SW 1271 (cell line): ENCODE data around the gene AP3M1.

Source experiments
- DNase-seq, 2 experiments: peaks; one replicate each; lab custom pipeline; 2025; lab: John Stamatoyannopoulos, UW

The AP3M1 gene

DNA sequence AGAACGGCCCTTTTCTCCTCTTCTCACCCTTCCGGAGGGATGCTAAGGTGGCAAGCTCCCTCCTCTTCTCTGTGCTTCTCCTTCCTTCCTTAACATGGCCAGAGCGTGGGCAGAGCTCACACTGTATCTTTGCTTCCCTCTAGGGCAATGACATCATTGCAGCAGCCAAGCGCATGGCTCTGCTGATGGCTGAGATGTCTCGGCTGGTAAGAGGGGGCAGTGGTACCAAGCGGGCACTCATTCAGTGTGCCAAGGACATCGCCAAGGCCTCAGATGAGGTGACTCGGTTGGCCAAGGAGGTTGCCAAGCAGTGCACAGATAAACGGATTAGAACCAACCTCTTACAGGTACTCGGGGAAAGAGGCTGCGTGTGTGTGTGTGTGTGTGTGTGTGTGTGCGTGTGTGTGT lies 36.6 kb downstream of the AP3M1 start:
- no peak for DNase-seq

DNA sequence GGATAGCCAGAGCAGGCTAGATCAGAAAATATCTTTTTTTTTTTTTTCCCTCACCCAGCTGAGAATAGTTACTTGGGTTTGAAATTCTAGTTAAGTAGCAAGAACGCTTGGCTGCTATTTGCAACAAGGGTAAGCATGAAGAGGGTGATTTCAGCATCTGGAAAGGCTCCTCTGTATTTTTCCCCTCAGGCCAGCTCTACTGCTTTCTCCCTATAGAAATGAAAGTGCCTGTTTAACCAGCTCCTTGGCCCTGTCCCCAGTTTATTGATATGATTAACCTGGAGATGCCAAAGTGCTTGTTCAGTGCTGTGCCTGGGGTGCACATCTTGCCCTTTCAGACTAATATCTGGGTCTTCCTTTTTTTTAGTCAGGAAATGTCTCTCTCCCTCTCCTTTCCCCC lies 37.1 kb downstream of the AP3M1 start:
- DNase-seq, result no peak

DNA sequence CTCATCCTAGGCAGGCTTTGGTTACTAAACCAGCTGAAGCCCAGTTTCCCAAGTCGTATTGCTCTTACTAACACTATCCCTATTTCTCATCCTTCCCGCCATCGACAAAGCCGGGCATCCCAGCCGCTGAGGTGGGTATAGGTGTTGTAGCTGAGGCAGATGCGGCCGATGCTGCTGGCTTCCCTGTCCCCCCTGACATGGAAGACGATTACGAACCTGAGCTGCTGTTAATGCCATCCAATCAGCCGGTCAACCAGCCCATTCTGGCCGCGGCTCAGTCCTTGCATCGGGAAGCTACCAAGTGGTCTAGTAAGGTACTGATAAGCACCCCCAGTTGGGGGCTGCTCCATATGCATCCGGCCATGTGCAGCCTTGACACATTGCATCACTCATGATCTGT lies 38.8 kb downstream of the AP3M1 start:
- DNase-seq, result no peak

DNA sequence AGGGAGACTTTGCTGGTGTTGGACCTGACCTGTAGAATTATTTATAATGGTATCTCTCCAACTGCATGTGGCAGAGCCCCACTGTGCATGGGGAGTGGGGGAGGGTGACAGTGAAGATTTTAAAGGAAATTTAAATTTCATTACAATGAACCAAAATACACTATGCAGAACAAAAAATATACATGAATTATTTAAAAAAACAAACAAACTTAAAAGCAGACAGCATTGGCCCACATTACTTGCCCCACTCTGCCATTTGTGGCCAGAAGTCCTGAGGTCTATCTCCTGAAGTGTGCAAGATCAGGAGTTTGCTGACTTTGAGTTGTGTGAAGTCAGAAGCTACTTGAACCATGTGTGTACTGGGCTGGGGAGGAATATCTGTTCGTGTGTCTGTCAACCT lies 40.5 kb downstream of the AP3M1 start:
- no peak for DNase-seq

DNA sequence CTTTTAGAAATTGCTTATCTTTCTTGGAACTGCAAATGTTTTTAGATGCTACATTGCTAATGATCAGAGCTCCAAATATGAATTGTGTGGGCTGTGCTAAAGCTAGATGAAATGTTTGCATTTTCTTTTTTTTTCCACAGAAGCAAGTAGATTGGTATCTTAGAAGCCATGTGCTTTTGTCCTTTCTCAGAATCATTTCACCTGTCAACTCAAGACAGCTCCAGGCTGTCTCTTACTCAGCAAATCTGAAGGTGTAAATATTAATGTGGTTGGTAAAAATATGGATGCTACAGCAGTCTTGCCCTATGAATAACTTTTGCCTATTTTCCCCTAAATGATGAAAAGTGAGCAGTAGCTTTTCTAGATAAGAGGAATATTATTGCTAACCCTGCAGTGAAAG lies 41.2 kb downstream of the AP3M1 start:
- no peak for DNase-seq

DNA sequence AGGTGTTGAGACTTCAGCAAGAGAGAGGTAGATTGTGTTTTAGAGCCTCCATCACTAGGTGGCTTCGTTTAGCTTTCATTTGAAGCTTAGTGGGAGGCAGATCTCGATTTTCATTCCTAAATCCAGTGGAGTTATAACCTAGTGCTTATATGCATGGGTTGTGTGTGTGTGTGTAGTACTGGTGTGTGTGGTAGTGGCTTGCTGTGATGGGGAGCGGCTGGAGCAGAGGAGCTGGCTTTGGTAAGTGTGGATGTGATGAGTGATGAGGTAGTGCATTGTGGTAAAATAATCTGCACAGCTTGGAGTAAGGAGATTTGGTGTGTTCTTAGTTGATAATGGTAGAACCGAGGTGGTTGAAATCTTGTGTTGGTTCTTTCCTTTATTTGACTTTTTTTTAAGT lies 43.2 kb downstream of the AP3M1 start:
- DNase-seq, result no peak

DNA sequence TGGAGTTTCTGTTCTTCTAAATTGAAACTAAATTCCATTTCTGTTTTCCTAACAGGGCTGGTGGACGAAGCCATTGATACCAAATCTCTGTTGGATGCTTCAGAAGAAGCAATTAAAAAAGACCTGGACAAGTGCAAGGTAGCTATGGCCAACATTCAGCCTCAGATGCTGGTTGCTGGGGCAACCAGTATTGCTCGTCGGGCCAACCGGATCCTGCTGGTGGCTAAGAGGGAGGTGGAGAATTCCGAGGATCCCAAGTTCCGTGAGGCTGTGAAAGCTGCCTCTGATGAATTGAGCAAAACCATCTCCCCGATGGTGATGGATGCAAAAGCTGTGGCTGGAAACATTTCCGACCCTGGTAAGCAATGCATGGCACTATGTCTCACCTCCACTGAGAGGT lies 45.6 kb downstream of the AP3M1 start:
- no peak for DNase-seq

DNA sequence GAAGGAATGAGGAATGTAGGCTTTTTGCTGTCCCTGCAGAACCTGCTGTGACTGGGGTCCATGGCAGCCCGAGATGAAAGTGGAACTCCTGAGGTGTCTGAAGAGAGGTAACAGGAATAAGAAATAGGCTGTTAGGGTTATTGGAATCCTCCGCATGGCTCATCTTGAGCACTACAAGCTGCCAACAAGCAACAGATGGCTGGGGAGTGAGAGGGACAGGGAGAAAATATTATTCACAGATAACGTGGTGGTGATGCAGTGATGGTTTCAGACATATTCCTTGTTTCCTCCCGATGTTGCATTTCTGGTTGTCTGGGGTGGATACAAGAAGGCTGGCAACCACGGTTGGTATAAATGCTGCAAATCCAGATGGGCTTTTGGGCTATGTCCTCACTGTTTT lies 46.1 kb downstream of the AP3M1 start:
- no peak for DNase-seq

DNA sequence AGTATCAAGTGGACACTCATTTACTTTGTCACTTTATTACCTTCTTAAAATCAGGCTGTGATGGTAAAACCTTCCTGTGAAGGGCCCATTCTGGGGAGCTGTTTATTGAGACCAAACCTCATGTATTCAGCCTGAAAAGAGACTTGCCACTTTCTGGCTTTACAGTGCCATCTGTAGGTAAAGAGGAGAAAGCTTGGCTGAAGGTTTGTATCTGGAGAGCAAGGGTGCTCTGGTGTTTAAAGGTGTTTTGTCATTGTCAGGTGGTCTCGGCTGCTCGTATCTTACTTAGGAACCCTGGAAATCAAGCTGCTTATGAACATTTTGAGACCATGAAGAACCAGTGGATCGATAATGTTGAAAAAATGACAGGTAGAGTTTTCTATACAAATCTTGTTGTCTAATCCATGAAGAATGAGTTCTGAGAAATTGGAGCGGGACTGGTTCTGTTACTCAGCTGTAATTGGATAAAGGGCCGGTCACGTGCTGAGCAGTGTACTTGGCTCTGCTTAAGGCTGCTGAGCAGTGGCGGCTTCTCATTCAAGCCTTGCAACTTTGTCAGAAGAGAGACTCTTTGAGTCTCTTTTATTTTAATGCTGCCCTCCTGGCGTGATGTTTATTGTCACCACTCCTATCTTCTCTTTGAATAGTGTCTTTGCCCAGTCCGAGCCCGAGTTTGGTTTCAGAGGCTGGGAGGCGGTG lies 46.9 kb downstream of the AP3M1 start:
- no peak for DNase-seq

DNA sequence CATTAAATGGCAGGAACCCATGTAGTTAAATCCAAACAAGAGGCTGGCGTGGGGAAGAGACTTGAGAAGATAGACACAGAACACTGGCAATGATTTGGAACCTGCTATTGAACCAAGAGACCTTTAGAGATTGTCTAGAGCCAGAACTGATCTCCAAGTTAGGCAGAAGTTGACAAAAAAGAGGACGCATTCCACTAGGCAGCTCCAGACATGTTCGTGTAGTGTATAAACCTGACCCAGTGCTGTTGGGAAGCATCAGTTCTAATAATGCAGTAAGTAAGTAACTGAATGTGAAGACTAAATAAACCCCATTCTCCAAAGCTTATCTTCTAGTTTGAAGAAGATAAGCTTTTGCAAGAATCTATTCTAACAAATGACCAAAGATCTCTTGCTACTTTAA lies 50.8 kb downstream of the AP3M1 start:
- no peak for DNase-seq

DNA sequence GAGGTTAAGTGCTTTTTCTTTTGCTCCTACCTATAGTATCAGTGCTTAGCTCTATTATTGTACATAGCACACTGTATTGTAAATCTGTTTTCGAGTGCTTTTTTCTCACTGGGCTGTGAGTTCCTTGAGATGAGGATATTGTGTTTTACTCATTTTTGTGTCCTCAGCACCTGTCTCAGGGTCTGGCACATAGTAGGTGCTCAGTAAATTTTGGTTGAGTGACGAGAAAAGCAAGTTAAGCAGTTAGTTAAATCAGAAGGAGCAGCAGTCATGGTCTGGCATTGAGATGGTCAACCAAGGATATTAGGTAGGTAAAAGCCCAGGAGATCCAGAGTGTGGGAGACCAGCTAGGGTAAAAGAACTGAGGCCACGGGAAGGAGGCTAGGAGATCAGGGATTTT lies 51.2 kb downstream of the AP3M1 start:
- no peak for DNase-seq

DNA sequence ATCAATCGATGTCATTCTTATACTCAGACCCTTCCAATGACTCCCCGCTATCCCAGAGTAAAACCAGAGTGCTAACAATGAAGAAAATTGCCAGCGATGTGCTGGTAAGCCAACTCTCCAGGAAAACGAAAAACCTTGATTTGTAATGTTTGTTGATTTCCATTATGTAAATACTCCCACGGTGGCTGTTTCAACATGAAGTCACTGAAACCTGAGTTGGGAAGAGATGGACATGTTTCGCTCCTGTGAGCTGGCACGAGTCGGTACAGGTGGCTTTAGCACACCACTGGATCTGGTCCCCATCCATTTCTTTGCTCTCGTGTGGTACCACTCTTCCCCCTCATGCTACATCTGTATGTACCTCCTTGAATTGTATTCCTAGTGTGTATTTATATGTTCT lies 52.9 kb downstream of the AP3M1 start:
- no peak for DNase-seq

DNA sequence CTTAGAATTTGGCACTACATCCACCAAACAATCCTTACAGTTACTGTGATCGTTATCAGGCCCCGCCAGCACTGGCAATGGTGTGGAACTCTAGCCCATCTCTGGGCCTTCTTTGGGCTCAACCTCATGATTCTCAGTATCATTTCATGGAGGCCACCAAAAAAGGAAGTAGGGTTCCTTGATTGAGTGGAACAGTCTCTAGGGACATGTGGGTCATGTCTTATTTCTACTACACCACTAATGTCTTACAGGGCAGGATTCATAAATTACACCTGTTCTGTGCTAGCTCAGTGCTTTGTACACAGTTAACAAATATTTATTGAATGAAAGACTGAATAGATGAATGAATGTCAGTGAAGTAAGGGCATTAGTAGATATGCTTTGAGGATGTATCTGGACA lies 53.9 kb downstream of the AP3M1 start:
- no peak for DNase-seq

DNA sequence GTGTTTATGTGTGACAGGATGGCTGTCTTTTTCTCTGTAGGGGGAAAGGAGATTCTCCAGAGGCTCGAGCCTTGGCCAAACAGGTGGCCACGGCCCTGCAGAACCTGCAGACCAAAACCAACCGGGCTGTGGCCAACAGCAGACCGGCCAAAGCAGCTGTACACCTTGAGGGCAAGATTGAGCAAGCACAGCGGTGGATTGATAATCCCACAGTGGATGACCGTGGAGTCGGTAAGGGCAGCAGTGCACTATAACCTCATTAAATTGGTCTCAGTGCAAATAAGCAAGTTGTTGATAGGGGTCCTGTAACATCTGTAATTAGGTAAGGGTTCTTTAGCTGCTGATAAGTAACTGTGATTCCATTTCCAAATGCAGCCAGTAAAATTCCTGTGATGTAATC lies 56.4 kb downstream of the AP3M1 start:
- no peak for DNase-seq

DNA sequence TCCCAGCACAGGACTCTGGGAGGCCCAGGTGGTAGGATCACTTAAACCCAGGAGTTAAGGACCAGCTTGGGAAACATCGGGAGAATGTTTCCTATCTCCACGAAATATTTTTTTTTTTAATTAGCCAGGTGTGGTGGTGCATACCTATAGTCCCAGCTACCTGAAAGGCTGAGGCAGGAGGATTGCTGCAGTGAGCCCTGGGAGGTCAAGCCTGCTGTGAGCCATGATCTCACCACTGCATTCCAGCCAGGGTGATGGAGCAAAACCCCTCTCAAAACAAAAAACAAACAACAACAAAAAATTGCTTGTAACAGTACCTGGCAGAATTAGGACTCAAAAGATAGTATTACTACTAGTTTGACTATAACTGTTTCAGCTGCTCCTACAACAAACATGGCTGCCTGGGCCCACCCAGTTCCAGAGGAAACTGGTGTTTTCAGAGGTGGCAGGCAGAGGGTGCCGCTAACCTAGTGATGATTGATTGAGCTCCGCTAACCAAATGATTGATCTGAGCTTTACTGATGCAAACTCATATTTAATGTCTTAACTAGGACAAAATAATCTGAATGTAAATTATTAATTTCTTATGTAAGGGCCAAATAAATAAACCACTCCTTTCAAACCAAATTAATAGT lies 57.0 kb downstream of the AP3M1 start:
- DNase-seq, result no peak

DNA sequence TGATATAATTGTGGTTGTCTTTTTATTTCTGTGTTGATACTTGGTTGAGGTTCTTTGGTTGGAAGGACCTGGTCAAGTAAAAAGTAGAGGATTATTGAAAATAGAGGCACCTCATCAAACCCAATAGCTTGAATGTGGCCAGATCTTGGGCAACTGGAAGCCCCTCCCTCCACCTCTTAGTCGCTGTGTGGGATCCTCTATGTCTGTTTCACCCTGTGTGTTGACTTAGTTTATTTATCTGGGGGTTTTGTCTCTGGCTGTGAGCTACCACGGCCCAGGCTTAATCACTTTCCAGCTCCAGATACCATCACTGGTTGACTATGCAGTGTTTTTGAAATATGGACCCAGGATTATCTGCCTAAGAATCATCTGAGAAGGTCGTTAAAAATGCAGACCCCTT lies 58.3 kb downstream of the AP3M1 start:
- DNase-seq, result no peak

DNA sequence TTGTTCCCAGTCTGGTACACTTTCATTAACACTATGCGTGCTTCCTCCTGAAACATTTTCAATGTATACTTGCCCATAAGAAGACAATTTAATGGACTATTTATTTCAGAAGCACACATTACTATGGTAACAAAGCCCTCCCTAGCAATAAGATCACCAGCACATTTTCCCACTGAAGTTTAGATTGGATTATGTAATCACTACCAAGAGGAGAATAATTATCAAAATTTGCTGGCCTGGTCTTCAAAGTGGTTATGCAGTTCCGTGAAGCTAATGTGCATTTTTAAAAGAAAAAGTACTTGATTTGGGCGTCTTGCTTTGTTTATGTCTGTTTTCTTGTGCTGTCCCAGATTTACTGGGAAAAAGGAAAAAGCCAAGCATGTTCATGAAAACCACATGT lies 61.9 kb downstream of the AP3M1 start:
- DNase-seq, result no peak

DNA sequence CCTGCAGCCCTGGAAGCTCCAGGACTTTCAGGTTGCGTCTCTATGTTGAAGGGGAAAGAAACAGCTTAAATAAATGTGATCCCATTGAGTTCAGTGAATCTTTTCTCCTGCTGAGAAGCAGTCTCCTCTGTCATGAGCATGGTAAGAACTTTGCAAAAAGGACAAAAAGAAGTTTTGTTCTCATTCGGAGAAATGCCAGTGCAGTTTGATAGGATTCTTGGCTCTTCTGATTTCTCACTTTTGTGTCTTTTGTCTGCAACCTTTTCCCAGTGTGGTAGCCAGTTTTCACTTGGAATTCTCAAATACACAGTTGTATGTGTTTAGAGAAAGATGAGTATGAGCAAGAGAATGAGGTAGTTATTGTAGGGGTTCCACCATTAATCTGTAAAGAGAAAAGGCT lies 64.3 kb downstream of the AP3M1 start:
- no peak for DNase-seq

DNA sequence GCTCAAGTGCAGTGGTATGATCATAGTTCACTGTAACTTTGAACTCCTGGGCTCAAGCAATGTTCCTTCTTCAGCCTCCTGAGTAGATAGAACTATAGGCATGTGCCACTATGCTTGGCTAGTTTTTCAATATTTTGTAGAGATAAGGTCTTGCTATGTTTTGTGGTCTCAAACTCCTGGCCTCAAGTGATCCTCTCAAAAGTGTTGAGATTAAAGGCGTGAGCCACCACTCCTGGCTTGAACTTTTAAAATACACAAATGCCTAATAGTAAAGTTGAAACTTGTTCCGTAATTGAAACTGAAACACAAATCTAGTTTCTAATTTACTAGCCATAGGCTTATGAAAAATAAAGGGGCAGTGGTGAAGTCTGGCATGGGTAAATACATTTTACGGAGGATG lies 65.7 kb downstream of the AP3M1 start:
- DNase-seq, result no peak

DNA sequence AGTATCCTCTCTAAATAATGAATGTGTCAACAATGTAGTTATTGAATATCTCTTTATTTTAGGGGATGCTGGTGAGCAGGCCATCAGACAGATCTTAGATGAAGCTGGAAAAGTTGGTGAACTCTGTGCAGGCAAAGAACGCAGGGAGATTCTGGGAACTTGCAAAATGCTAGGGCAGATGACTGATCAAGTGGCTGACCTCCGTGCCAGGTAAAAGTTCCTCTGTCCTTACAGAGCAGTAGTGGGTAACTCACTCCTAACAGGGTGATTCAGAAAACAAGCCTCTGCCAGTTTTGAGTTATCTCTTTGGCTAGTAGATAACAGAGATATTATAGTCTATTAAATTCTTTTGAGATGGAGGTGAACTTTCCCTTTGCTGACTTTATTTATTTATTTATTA lies 67.3 kb downstream of the AP3M1 start:
- DNase-seq, result no peak

DNA sequence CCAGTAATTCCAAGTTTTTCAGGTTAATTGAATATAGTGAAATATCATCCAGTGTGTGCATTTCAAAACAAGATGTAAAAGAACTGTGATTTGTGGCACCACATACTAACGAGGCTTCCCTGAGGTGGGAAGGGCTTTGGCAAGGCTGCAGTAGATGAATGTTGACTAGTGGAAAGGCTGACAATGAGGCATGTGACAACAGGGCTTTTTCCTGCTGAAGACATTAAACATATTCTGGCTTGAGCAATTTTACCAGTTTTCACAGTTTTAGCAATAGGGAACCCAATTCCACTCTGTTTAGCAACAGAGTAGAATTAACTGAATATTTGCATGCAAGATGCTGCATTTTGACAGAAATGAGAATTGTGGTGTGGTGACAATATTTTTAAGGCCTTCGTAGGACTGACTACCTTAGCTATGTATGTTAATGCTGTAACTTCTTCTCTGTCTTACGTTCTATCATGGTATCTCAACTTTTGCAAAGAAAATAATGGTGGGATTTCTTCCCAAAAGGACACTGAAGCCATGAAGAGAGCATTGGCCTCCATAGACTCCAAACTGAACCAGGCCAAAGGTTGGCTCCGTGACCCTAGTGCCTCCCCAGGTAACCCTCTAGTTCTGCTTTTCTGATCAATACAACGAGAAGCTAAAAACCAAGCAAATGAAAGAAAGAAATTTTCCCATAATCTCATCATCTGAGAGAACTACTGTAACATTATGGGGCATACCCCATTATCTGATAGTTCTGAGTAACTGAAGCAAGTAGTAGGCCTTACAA lies 68.5 kb downstream of the AP3M1 start:
- DNase-seq, result no peak

DNA sequence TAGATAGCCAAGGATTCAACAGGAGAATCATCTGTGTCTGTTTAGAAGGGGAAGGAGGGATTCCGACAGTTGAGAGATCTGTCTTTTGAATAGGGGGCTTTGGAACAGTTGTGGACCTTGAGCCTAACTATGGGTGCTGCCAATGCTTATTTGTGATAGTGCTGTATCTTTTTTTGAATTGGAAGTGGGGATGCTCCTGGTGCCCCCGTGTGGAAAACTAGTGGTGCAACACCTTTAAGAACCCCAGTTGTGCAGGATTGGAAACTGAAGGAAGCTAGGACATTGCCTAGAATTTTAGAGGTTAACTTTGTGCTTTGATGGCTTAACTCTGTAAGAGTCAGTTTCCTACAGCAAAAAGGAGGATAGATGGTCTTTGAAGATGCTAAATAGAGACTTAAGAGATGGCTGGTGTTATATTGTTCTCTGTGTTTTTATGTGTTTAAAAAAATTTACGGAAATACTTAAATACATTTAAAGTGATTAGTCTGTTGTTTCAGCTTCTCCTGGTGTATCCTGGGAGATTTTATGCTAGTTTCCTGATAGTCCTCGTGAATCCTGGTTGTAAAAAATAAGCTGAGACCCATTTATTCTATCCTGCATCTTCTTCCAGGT lies 69.3 kb downstream of the AP3M1 start:
- peak in 1 of 2 experiments; percentile 58 for DNase-seq
